Activated CD4-positive, alpha-beta T cell treated with anti-CD3 and anti-CD28 coated beads for 1 hour (primary cell): Measurements from ENCODE around the gene SMPX.

Source experiments
- DNase-seq: peaks from one replicate; pipeline ENCODE4 v3.0.0-alpha.2; 2020

Gene SMPX

DNA sequence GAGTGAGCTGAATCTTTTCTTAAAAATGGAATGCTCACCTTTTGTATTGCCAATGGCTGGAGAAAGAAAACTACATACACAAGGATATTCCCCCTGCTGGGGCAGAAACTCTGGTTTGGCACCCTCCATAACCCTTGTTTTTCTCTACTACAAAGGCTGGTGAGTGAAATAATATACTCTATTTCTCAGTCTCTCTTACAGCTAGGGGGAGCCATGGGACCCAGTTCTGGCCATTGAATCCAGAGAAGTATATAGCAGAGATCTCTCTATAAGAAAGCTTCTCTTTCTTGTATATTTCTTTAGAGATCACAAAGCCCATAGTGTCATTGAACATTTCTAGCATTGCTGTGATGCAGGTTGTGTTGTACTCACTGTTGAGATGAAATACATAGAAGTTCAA, 49.8 kb downstream of the SMPX start:
- DNase-seq, result no peak

DNA sequence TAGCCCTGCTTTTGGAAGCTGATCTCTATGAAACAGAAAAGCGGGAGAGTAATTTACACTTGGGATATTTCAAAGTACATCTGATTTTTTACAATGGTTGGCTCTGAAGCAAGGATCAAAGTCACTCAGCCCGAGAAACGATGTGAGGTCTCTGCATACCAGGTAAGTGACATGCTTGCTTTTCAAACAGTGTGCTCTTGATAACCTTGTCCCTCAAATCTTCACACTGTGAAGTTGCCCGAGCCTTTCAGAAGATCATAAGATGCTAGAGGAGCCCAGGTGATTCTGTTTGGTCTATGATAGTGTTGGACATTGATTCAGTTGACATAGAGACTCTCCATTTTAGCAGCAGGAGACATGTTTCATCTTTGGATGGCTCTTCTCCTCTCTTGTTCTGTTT, 52.7 kb downstream of the SMPX start:
- no peak for DNase-seq

- no peak for DNase-seq
Observed at GRCh38 chrX:21702725-21703124, 55.2 kb downstream of the SMPX start.

DNA sequence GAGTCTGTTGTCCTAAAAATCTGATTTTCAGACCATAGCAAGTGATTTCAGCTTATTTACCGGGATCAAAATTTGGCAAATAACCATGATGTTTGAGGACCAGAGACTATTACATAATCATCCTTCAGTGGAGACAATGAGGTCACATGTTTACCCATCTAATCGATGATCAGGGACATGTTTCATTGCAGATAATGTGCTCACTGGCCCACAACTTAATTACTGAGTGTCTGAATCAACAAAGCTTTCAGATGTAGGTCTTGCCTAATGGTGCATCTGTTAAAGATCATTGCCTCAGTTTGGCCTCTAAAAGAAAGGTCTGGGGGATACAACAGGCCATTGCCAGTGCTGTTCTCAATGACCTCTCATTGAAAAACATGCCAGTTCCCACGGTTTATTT, 56.9 kb downstream of the SMPX start:
- no peak for DNase-seq

DNA sequence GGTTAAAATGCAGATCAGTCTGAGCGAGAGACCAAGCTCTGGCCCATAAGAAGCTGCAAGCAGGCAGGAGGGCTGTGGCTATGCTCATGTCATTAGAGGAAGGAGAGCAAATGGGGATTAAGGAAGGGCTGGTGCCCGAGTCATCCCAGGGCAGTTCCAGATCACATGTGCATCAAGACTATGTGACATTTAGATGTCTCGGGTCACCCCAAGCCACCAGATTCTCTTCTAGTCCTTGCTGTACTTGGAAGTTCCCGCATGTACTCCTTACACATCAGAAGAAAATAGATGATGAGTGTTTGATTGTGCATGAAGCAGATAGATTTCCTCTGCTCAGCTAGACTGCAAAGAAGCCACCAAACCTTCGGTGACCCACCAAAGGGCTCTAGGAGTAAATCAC, 57.6 kb downstream of the SMPX start:
- DNase-seq, result no peak

GRCh38 chrX:21699136-21699535, 58.8 kb downstream of the SMPX start:
- DNase-seq, result no peak

DNA sequence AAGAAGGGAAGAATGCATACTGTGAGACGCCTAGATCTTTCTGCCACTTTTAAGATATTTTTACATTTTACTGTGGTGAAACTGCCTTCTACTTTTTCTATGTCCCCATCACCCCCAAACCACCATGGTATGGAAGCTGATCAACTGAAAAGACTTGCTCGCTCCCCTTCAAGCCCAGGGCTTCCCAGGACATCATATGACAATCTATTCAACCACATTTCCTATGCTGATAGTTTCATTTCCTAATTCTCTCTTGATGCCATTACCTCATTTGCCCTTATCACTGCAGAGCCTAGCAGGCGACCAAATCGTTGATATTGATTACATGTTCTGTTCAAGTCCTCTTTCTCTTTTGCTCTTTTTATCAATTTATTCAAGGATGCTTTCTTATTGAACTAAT, 59.6 kb downstream of the SMPX start:
- no peak for DNase-seq

- DNase-seq, result no peak
Observed at GRCh38 chrX:21691512-21692018, 66.4 kb downstream of the SMPX start.

DNA sequence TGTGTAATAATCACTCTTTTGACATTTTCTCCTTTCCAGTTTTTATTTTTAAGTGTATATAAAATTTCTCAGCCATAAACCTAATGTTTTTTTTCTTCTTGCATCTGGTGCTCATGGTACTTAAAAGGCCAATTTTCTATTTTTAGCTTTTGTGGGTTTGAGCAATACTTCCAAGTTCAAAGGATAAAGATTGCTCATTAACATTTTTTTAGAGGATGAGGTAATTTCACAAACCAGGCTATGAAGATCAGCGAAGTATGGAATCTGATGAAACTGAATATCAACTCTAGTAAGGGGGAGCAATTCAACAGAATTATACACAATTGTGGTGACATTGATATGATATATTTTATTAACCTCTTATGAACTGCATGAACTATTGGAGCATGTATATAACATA, 74.0 kb downstream of the SMPX start:
- no peak for DNase-seq

DNA sequence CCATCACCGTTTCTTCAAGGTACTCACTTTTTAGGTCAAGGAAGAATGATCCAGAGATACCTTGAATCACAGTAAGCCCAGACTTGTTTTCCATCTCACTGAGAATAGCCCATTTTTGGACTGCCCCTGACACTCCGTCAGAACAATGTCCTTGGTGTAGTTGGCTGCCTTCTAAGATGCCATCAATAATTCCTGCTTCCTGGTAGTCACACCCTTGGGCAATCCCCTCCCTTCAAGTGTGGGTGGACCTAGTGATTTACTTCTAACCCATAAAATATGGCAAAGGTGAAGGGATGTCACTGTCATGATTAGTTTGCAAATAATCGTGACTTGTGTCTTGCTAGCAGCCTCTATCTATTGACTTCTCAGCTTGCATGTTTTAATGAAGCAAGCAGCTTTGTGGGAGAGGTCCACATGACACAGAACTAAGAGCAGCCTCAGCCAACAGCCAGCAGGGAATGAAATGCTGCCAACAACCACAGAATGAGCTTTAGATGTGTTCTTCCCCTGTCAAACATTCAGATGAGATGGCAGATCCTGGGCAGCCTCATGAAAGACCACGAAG, 79.8 kb downstream of the SMPX start:
- DNase-seq, result no peak

DNA sequence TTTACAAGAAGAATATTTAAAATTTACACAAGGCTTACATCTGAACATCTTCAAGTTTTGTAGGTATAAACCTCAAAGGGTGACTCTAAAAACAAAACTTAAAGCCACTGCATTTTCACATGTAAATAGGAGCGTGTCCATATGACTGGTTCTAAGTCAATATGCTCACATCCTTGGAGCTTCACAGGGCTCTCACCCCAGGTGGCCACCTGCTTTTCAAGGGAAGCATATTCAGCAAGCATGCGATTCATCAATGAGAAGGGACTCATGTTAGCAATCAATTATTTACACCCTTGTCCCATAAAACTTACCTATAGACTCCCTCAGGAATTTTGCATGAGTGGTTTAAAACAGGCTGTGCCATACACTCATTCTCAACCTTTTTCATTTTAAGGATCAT, 82.0 kb downstream of the SMPX start:
- DNase-seq, result no peak

GRCh38 chrX:21674430-21675186, 83.3 kb downstream of the SMPX start:
- DNase-seq, result no peak

DNA sequence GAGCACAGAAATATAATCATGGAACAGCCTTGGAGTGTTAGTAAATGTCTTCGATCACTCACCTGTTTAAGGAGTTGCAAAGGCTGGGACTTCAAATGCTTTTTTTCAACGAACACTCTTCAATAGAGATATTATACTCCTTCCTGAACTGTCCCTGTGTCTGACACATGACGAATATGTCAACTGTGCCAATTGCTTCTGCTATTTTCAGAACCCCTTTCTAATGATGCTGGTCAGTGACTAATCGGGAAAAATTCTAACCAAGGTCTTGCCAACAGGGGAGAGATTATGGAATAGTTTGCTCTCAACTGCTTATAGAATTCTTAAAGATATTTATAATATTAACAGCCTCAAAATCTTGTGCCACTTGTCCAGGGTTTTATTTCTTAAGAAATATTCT, 91.2 kb downstream of the SMPX start:
- DNase-seq, result no peak

- no peak for DNase-seq
Observed at GRCh38 chrX:21666252-21666651, 91.7 kb downstream of the SMPX start.

DNA sequence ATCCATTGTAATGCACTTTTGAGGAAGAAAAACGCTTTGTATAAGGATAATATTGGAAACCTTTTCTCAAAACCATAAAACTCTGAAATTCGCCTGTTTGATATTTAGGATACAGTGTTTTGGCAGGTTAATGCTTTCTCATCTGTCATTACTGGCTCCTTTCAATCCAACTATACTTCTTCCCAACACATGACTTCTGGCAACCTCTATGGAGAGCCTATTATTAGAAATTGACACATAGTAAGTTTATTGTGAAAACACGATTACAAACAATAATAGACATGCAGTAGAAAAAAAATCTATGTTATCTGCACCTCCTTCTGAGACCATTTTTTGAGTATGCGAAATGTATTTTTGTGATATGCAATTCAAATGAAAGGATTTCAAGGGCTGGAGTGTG, 95.2 kb downstream of the SMPX start:
- DNase-seq, result no peak

GRCh38 chrX:21661316-21661715, 96.6 kb downstream of the SMPX start:
- no peak for DNase-seq

GRCh38 chrX:21660156-21660555, 97.8 kb downstream of the SMPX start:
- no peak for DNase-seq

- no peak for DNase-seq
Observed at GRCh38 chrX:21659320-21659719, 98.6 kb downstream of the SMPX start.

DNA sequence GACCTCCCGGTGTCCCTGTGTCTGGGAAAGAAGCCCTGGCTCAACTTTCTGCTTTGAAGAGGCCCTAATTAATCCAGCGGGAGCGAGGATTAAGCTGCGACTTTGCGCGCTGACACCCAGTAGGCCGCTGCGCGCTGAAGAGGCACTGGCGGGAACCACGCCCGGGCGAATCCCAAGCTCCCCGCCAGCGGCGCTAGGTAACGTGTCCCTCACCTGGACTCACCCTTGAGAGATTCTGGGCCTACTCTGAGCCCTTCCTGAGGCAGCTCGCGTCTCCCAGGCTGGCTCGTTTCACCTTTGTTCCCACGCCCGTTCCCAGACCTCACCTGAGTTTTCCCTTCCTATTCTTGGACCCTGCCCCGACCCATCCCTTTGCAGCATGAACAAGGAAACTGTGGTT, 99.2 kb downstream of the SMPX start:
- no peak for DNase-seq

DNA sequence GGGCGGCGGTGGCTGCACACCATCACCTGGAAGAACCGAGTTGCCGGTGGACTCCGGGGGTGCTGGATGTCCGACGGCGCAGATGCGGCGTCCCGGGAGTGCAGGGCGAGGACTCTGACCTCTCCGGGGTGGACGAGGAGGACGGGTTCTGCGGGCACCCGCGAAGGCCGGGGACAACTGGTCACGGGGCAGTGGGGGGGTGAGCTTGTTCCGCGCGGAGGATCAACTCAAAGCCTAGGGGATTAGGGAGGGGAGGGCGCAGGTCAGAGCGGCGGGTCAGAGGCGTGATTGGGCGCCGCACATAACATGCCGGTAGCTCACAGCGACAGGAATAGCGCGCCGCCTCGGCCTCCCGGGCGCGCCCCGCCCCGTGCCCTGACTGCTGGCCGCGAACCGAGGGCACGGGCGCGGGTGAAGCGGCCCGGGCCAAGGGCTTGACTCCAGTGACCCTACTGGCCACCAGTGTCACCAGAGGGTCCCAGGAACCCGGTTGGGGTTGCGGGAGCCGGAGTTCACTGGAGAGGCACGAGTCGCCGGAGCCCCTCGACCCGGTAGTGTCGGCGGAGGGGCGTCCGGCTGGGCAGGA, 99.7 kb downstream of the SMPX start, which contains the start of gene KLHL34:
Gene KLHL34, minus strand, starts transcription at position 179 of the 586 bp plus-strand sequence. CDS start 542 bp downstream, outside the sequence.
- DNase-seq, result no peak

- no peak for DNase-seq
Observed at GRCh38 chrX:21657318-21658151, 100.4 kb downstream of the SMPX start.

DNA sequence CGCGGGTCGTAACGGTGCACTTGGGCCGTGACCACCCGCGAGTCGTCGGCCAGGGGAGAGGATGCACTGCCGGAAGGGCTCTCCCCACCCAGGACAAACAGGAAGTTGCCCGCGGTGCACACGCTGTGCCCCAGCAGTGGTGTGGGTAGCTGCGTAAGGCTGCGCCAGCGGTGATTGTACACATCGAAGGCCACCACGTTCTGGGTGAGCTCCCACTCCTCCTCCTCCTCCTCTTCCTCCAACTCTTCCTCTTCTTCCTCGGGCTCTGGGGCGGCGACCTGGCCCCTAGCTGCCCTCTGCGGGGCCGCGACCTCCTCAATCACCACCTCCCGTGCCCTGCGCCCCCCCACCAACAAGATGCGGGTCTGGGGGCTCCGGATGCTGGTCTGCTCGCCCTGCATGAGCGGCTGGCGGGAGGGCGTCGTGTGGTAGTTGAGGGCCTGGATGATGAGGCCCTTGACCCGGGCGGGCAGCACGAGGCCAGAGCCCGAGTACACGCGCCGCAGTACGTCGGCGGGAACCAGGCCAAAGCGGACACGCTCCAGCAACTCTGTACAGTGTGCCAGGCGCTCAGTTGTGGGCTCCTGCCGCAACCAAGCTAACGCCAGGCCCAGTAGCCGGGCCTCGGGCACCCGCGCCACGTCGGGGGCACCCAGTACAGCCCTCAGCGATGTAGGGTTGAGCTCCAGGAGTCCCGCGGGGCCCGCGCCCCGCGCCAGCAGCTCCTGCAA, 101.2 kb downstream of the SMPX start:
- no peak for DNase-seq
